H9 (cell line): Measurements from ENCODE around the gene KCNAB1. TPM values are rescaled to one million over a fixed set of nuclear protein-coding genes. Genes with fewer than 3 reads are reported as not detected.

ENCODE experiments used
- DNase-seq: peaks from one replicate; pipeline ENCODE4 v3.0.0-alpha.2; 2017
- H2AFZ ChIP-seq: one replicate; pipeline ENCODE4 v1.6.1; 2013; ENCODE audit warnings: mild to moderate bottlenecking, low read length, control low read depth, moderate library complexity
- H2AK5ac ChIP-seq: 2 replicates; pipeline ENCODE4 v1.6.1; 2013; ENCODE audit warnings: low read length, control low read depth, mixed read lengths; ENCODE audit not compliant: insufficient read length
- H2BK120ac ChIP-seq: one replicate; pipeline ENCODE4 v1.6.1; 2013; ENCODE audit warnings: low read depth, mild to moderate bottlenecking, low read length, control low read depth, inconsistent platforms; ENCODE audit not compliant: poor library complexity, severe bottlenecking
- H2BK12ac ChIP-seq: 2 replicates; pipeline ENCODE4 v1.6.1; 2013; ENCODE audit warnings: low read length, control low read depth, mixed read lengths, low read depth; ENCODE audit not compliant: insufficient read length
- H2BK15ac ChIP-seq: 2 replicates; pipeline ENCODE4 v1.6.1; 2013; ENCODE audit warnings: low read depth, low read length, control low read depth
- H2BK20ac ChIP-seq: one replicate; pipeline ENCODE4 v1.6.1; 2013; ENCODE audit warnings: low read depth, mild to moderate bottlenecking, low read length, control low read depth, inconsistent platforms; ENCODE audit not compliant: poor library complexity, severe bottlenecking
- H2BK5ac ChIP-seq: 2 replicates; pipeline ENCODE4 v1.6.1; 2013; ENCODE audit warnings: low read length, control low read depth, mixed read lengths; ENCODE audit not compliant: insufficient read length
- H3K14ac ChIP-seq: 2 replicates; pipeline ENCODE4 v1.6.1; 2013; ENCODE audit warnings: low read length, control low read depth; ENCODE audit not compliant: insufficient read depth
- H3K18ac ChIP-seq: 2 replicates; pipeline ENCODE4 v1.6.1; 2013; ENCODE audit warnings: low read depth, mild to moderate bottlenecking, mixed read lengths, low read length, control low read depth; ENCODE audit not compliant: insufficient read length
- H3K23ac ChIP-seq: 2 replicates; pipeline ENCODE4 v1.6.1; 2013; ENCODE audit warnings: low read length, control low read depth, mixed read lengths, low read depth; ENCODE audit not compliant: insufficient read length
- H3K23me2 ChIP-seq: 2 replicates; pipeline ENCODE4 v1.6.1; 2013; ENCODE audit warnings: low read depth, mild to moderate bottlenecking, mixed read lengths, low read length, control low read depth; ENCODE audit not compliant: insufficient read length, poor library complexity, severe bottlenecking
- H3K27ac ChIP-seq: 2 replicates; pipeline ENCODE4 v1.5.1; 2013; ENCODE audit warnings: low read length, control low read depth, mixed read lengths, low read depth; ENCODE audit not compliant: insufficient read length
- H3K27me3 ChIP-seq: 2 replicates; pipeline ENCODE4 v1.6.1; 2013; ENCODE audit warnings: low read length, control low read depth, inconsistent platforms; ENCODE audit not compliant: insufficient read depth
- H3K4ac ChIP-seq: 2 replicates; pipeline ENCODE4 v1.6.1; 2013; ENCODE audit warnings: low read depth, mild to moderate bottlenecking, control low read depth, inconsistent platforms, low read length, moderate library complexity
- H3K4me1 ChIP-seq: 2 replicates; pipeline ENCODE4 v1.6.1; 2013; ENCODE audit warnings: low read length, control low read depth, inconsistent platforms; ENCODE audit not compliant: insufficient read depth
- H3K4me2 ChIP-seq: 2 replicates; pipeline ENCODE4 v1.6.1; 2013; ENCODE audit warnings: low read length, control low read depth, mixed read lengths; ENCODE audit not compliant: insufficient read length, insufficient read depth
- H3K56ac ChIP-seq: 2 replicates; pipeline ENCODE4 v1.6.1; 2013; ENCODE audit warnings: low read depth, mild to moderate bottlenecking, mixed read lengths, low read length, control low read depth; ENCODE audit not compliant: insufficient read length
- H3K79me1 ChIP-seq: 2 replicates; pipeline ENCODE4 v1.6.1; 2013; ENCODE audit warnings: low read depth, mild to moderate bottlenecking, moderate library complexity, low read length, control low read depth, inconsistent platforms; ENCODE audit not compliant: insufficient read depth, poor library complexity, severe bottlenecking
- H3K79me2 ChIP-seq: 2 replicates; pipeline ENCODE4 v1.6.1; 2013; ENCODE audit warnings: low read length, control low read depth, inconsistent platforms; ENCODE audit not compliant: insufficient read depth
- H3K9ac ChIP-seq: 2 replicates; pipeline ENCODE4 v1.6.1; 2013; ENCODE audit warnings: low read length, control low read depth, mixed read lengths; ENCODE audit not compliant: insufficient read length; ENCODE audit errors: extremely low read depth
- H3K9me3 ChIP-seq: one replicate; pipeline ENCODE4 v1.6.1; 2013; ENCODE audit warnings: low read depth, low read length, inconsistent platforms; ENCODE audit not compliant: control insufficient read depth
- H3T11ph ChIP-seq: one replicate; pipeline ENCODE4 v1.6.1; 2013; ENCODE audit warnings: mild to moderate bottlenecking, low read length, control low read depth, inconsistent platforms
- H4K20me1 ChIP-seq: one replicate; pipeline ENCODE4 v1.6.1; 2013; ENCODE audit not compliant: control insufficient read depth, insufficient read length, insufficient read depth
- H4K5ac ChIP-seq: 2 replicates; pipeline ENCODE4 v1.6.1; 2013; ENCODE audit warnings: low read depth, mild to moderate bottlenecking, mixed read lengths, low read length, control low read depth; ENCODE audit not compliant: insufficient read length
- H4K8ac ChIP-seq: replicated peaks from 2 replicates; pipeline ENCODE4 v1.6.1; 2013; ENCODE audit warnings: low read length, control low read depth, mixed read lengths, low read depth; ENCODE audit not compliant: insufficient read length
- H4K91ac ChIP-seq: 2 replicates; pipeline ENCODE4 v1.6.1; 2013; ENCODE audit warnings: low read depth, mild to moderate bottlenecking, moderate library complexity, mixed read lengths, low read length, control low read depth; ENCODE audit not compliant: insufficient read length
- H3K27ac Mint-ChIP-seq, 3 experiments: 2 replicates in 2 of 3; 3 replicates in 1 of 3; pipeline ENCODE4 v1.8.0; 2020 to 2021; ENCODE audit warnings: mixed read lengths in 3 of 3, mild to moderate bottlenecking in 1 of 3, moderate library complexity in 1 of 3
- H3K27me3 Mint-ChIP-seq: 2 replicates; pipeline ENCODE4 v1.8.0; 2021; ENCODE audit warnings: low read depth, mild to moderate bottlenecking, moderate library complexity, mixed read lengths
- H3K36me3 Mint-ChIP-seq, 3 experiments: 2 replicates in 2 of 3; 3 replicates in 1 of 3; pipeline ENCODE4 v1.8.0; 2020 to 2021; ENCODE audit warnings: low read depth in 3 of 3, mixed read lengths in 3 of 3; ENCODE audit not compliant: insufficient read depth in 1 of 3
- H3K4me1 Mint-ChIP-seq, 2 experiments: 2 replicates each; pipeline ENCODE4 v1.8.0; 2020; ENCODE audit warnings: mixed read lengths in 2 of 2
- H3K4me3 Mint-ChIP-seq, 2 experiments: 2 replicates in 1 of 2; 3 replicates in 1 of 2; pipeline ENCODE4 v1.8.0; 2020 to 2021; ENCODE audit warnings: mild to moderate bottlenecking in 2 of 2, mixed read lengths in 2 of 2, moderate library complexity in 1 of 2
- H3K9me3 Mint-ChIP-seq, 2 experiments: 2 replicates in 1 of 2; 3 replicates in 1 of 2; pipeline ENCODE4 v1.8.0; 2020; ENCODE audit warnings: mild to moderate bottlenecking in 2 of 2, mixed read lengths in 2 of 2, moderate library complexity in 1 of 2
- CTCF ChIP-seq: fragments of 200-600 bp; sonication (generic); conservative IDR thresholded peaks from 3 replicates; pipeline ENCODE4 v1.8.0; 2021; ENCODE audit warnings: antibody characterized with exemption, mild to moderate bottlenecking
- WGBS: extraction: QIAGEN DNeasy Blood & Tissue Kit; methylation state at CpG from one replicate; pipeline ENCODE4 v1.1.7; 2013; ENCODE audit warnings: missing lambda C conversion rate, low lambda C conversion rate, mixed read lengths; ENCODE audit not compliant: insufficient read length; ENCODE audit errors: extremely low coverage; 5-methylcytosine and 5-hydroxymethylcytosine counted together
- total RNA-seq: library from RNA; stranded (reverse); gene quantifications from 2 replicates; pipeline ENCODE4 v1.2.1, GENCODE V29; 2021

The KCNAB1 gene
- total RNA-seq, 1 experiment from 2014 or later, result 3.7 TPM

DNA sequence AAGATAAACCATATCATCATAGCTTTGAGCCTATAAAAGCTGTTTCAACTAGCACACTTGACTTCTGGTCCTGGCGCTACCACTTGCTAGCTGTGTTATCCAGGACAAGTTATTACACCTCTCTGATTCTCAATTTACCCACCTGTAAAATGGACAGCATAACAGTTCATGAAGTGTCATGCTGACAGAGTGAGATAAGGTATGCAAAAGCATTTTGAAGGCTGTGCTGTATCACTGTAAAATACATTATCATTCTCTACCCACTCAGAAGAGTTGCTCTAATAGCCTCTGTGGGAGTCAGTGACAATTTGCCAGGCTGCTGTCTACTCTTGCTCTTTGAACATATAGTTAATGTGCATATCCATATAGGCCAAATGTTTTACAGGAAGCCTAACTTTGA, 341.5 kb downstream of the KCNAB1 start:
- H2BK12ac ChIP-seq, result no peak overlapping the region
- WGBS, result no CpG with 5 or more reads among the region's 1 CpG
- 0 out of 7 replicates have a peak, but pooled peaks cover 0 to 6% (median 0%) of the 10 kb centered on the region in 3 experiments for H3K36me3 Mint-ChIP-seq

More for the DNA sequence above, 341.5 kb downstream of the KCNAB1 start:
- no peak overlapping the region for H3K56ac ChIP-seq
- no peak overlapping the region for H3K27ac ChIP-seq
- H2BK20ac ChIP-seq, result no peak overlapping the region
- H3K4me2 ChIP-seq, result no peak overlapping the region
- Mint-ChIP-seq H3K4me3 (no peak overlapping the region), H3K4me1 (peaks cover 61 to 82% of the 10 kb centered on the region in 2 experiments), H3K9me3 (no peaks in the 10 kb centered on the region; a peak in 1 of 5 replicates), H3K27ac (no peak overlapping the region), H3K27me3 (no peaks in the 10 kb centered on the region)
- H3T11ph ChIP-seq, result no peak overlapping the region
- no peaks in the 10 kb centered on the region for H3K27me3 ChIP-seq
- no peak for DNase-seq
- H4K5ac ChIP-seq, result no peak overlapping the region
- H3K9me3 ChIP-seq, result no peaks in the 10 kb centered on the region
- no peak for TF ChIP-seq CTCF
- no peak overlapping the region for H2BK15ac ChIP-seq
- H3K79me1 ChIP-seq, result no peaks in the 10 kb centered on the region
- H3K23me2 ChIP-seq, result no peaks in the 10 kb centered on the region
- H2AFZ ChIP-seq, result no peak overlapping the region
- no peak overlapping the region for H3K4ac ChIP-seq
- H3K79me2 ChIP-seq, result no peaks in the 10 kb centered on the region
- H4K8ac ChIP-seq, result no peak overlapping the region
- H4K20me1 ChIP-seq, result no peaks in the 10 kb centered on the region
- H4K91ac ChIP-seq, result no peak overlapping the region
- H3K9ac ChIP-seq, result no peak overlapping the region
- H3K14ac ChIP-seq, result no peak overlapping the region
- peaks cover 15% of the 10 kb centered on the region for H3K4me1 ChIP-seq
- H3K23ac ChIP-seq, result no peak overlapping the region
- no peak overlapping the region for H2BK5ac ChIP-seq
- H3K18ac ChIP-seq, result no peak overlapping the region
- H2BK120ac ChIP-seq, result no peak overlapping the region
- H2AK5ac ChIP-seq, result no peak overlapping the region
